HG03460 (cell line): ENCODE data around the gene MEGF11.

Experiments used
- ATAC-seq: cut with Tn5 transposase; IDR thresholded peaks from one replicate; pipeline ENCODE4 v1.9.1; 2021; ENCODE audit not compliant: unreplicated experiment

MEGF11 gene

GRCh38 chr15:66147440-66147839, 106.1 kb downstream of the MEGF11 start:
- no peak for ATAC-seq

- ATAC-seq = no peak
Observed at GRCh38 chr15:66145726-66146182, 107.8 kb downstream of the MEGF11 start.

GRCh38 chr15:66144978-66145725, 108.4 kb downstream of the MEGF11 start:
- ATAC-seq = no peak

- no peak for ATAC-seq
Observed at GRCh38 chr15:66142285-66142684, 111.3 kb downstream of the MEGF11 start.

GRCh38 chr15:66139591-66140207, 113.9 kb downstream of the MEGF11 start:
- no peak for ATAC-seq

- no peak for ATAC-seq
Observed at GRCh38 chr15:66138892-66139590, 114.5 kb downstream of the MEGF11 start.

- no peak for ATAC-seq
Observed at GRCh38 chr15:66138096-66138783, 115.3 kb downstream of the MEGF11 start.

GRCh38 chr15:66136948-66137347, 116.6 kb downstream of the MEGF11 start:
- no peak for ATAC-seq

- ATAC-seq = no peak
Observed at GRCh38 chr15:66135664-66136063, 117.9 kb downstream of the MEGF11 start.

GRCh38 chr15:66134284-66134683, 119.3 kb downstream of the MEGF11 start:
- no peak for ATAC-seq

- ATAC-seq = no peak
Observed at GRCh38 chr15:66133247-66133885, 120.2 kb downstream of the MEGF11 start.

- no peak for ATAC-seq
Observed at GRCh38 chr15:66132251-66132816, 121.2 kb downstream of the MEGF11 start.

GRCh38 chr15:66131831-66132230, 121.7 kb downstream of the MEGF11 start:
- no peak for ATAC-seq

- ATAC-seq = no peak
Observed at GRCh38 chr15:66131200-66131599, 122.3 kb downstream of the MEGF11 start.

- ATAC-seq = no peak
Observed at GRCh38 chr15:66130496-66131034, 123.0 kb downstream of the MEGF11 start.

- ATAC-seq = no peak
Observed at GRCh38 chr15:66129586-66129985, 124.0 kb downstream of the MEGF11 start.

GRCh38 chr15:66128116-66128680, 125.4 kb downstream of the MEGF11 start:
- no peak for ATAC-seq

GRCh38 chr15:66126456-66126855, 127.1 kb downstream of the MEGF11 start:
- ATAC-seq = no peak

GRCh38 chr15:66126031-66126441, 127.5 kb downstream of the MEGF11 start:
- no peak for ATAC-seq

GRCh38 chr15:66124651-66125050, 128.9 kb downstream of the MEGF11 start:
- ATAC-seq = no peak
